AG04449 (cell line): ENCODE data around the gene CWC27.
A peak's percentile ranks its signal among the peaks of the same experiment; 100 is the strongest.
"Not testable (repeated sequence)": the region's sequence is repeated elsewhere in the genome, so short reads cannot be mapped to it uniquely, and the experiment has no call there.

Experiments
- CTCF ChIA-PET: fragments of 350-600 bp; formaldehyde crosslinking; extraction: SDS; loops from one replicate; lab custom pipeline; 2021; ENCODE audit warnings: antibody characterized with exemption; lab: Yijun Ruan, JAX
- POLR2A ChIA-PET: fragments of 400-600, 350-600 bp; formaldehyde crosslinking; extraction: SDS; loops from one replicate; lab custom pipeline; 2020; ENCODE audit warnings: antibody characterized with exemption, inconsistent platforms; lab: Yijun Ruan, JAX
- DNase-seq: peaks from one replicate; pipeline ENCODE4 v3.0.0-alpha.2; 2010; ENCODE audit warnings: low read depth, low spot score
- H3K4me3 ChIP-seq: 2 replicates; pipeline ENCODE4 v1.5.1; 2011; ENCODE audit warnings: low read depth, mild to moderate bottlenecking, control low read depth, low read length
- TF ChIP-seq, protein P1 (sequence below): IDR thresholded peaks from one replicate; pipeline ENCODE4 v1.5.1; 2011; ENCODE audit warnings: mild to moderate bottlenecking, moderate library complexity, low read length, control low read depth, inconsistent platforms; ENCODE audit not compliant: insufficient read depth; ENCODE audit errors: missing control alignments

The CWC27 gene

DNA sequence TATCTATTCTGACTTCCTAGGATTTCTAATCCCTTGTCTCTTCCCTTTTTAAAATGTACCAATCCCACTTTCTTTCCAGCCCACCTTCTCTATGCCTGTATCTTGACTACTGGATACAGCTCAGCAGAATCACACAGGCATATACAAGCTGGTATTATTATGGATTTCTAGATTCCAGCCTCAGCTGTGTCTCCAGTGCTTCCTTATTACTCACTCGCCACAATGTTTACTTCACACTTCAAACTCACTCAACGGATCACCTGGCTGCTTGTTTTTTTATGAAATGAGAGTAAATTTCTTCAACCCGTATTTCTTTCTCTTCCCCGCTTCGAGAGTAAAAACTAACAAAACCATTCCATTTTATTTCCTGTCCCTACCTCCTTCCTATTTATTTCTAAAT, 38.8 kb downstream of the CWC27 start:
- TF ChIP-seq, protein P1, sequence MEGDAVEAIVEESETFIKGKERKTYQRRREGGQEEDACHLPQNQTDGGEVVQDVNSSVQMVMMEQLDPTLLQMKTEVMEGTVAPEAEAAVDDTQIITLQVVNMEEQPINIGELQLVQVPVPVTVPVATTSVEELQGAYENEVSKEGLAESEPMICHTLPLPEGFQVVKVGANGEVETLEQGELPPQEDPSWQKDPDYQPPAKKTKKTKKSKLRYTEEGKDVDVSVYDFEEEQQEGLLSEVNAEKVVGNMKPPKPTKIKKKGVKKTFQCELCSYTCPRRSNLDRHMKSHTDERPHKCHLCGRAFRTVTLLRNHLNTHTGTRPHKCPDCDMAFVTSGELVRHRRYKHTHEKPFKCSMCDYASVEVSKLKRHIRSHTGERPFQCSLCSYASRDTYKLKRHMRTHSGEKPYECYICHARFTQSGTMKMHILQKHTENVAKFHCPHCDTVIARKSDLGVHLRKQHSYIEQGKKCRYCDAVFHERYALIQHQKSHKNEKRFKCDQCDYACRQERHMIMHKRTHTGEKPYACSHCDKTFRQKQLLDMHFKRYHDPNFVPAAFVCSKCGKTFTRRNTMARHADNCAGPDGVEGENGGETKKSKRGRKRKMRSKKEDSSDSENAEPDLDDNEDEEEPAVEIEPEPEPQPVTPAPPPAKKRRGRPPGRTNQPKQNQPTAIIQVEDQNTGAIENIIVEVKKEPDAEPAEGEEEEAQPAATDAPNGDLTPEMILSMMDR = no peak
- CTCF ChIA-PET = interaction anchor here (1.1 to 10.9 kb wide), 4 partner anchors 24 to 781 kb away, joined by 3 to 140 read pairs (median 5); partner anchors contain the start of gene ADAMTS6
- POLR2A ChIA-PET = no interaction called here
- no peak for DNase-seq
- no peak overlapping the region for H3K4me3 ChIP-seq

DNA sequence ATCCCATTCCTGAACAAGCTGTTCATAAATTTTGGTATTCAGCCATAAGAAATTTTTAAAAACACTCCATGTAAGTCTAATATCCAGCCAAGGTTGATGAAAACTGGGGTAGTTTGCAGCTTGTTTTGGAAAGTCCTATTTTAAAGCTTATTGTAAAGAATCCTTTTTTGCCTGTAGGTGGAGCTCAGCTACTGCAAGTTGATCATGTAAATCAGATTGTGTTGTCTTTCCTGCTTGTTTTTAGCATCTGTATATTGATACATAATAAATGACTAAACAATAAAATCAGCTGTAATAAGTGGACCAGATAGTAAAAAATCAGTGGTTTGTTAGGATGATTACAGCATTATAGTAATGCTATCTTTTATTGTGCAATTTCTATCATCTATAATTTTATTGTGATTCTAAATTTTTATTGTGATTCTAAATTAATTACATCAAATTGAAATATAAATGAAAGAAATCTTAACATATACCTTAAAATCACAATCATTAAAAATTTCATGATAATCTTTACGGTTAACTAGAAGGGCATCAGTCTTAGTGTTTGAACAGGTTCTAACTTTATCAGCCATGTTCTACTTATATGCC, 42.4 kb downstream of the CWC27 start:
- ChIA-PET CTCF (interaction anchor here (0.7 to 10.9 kb wide), 33 partner anchors 9 to 832 kb away, joined by 3 to 140 read pairs (median 3); partner anchors contain the start of gene ADAMTS6), POLR2A (interaction anchor here (1.1 kb wide), 1 partner anchor 673 kb away, joined by 5 read pairs; no protein-coding TSS in a partner anchor)
- TF ChIP-seq, protein P1 = peak; percentile 47
- peak; percentile 28 for DNase-seq
- H3K4me3 ChIP-seq = no peak overlapping the region

DNA sequence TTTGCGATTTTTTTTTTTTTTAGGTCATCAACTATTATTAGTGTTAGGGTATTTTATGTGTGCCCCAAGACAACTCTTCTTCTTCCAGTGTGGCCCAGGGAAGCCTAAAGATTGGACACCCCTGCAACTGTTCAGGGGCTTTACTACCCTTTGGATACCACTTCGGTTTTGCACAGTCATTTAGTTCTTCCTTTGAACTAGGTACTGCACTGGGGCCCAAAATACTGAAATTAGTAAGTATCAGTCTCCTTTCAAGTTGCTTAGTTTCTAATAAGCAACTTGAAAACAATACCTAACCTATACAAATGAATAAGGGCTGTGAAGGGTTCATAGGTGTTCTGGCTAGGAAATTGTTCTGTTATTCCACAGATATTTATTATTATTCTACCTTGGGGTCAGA, 45.3 kb downstream of the CWC27 start:
- DNase-seq = no peak
- no peak overlapping the region for H3K4me3 ChIP-seq
- CTCF ChIA-PET = interaction anchor here (1.2 to 10.9 kb wide), 3 partner anchors 10 to 669 kb away, joined by 3 to 140 read pairs (median 3); partner anchors contain the start of gene ADAMTS6
- POLR2A ChIA-PET = interaction anchor here (0.8 kb wide), 1 partner anchor 449 kb away, joined by 6 read pairs; no protein-coding TSS in a partner anchor
- TF ChIP-seq, protein P1 = no peak

DNA sequence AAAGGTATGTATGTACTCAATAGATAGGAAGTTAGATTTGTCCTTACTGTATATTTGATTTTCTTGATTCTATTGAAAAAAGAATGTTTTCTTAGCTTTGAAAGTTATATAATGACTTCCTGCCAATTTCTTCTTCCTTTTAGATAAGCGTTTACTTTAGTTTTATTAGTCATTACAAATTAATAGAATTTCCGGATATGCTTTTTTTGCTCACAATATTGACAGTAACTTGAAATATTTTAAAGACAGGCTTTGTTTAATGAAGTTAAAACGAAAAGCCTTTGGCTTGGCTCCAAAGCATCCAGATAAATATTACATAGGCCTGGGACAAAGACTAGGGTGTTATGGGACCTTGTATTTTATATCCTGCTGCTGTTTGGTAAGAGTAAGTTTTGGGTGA, 49.5 kb downstream of the CWC27 start:
- H3K4me3 ChIP-seq = no peak overlapping the region
- no peak for DNase-seq
- TF ChIP-seq, protein P1 = no peak
- ChIA-PET POLR2A (no interaction called here), CTCF (no interaction called here)

DNA sequence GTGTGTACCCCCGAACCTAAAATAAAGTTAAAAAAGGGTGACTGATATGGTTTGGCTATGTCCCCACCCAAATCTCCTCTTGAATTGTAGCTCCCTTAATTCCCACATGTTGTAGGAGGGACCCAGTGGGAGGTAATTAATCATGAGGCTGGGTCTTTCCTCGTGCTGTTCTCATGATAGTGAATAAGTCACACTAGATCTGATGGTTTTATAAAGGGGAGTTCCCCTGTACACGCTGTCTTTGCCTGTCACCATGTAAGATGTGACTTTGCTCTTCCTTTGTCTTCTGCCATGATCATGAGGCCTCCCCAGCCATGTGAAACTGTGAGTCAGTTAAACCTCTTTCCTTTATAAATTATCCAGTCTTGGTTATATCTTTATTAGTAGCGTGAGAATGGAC, 50.6 kb downstream of the CWC27 start:
- POLR2A ChIA-PET, CTCF ChIA-PET, DNase-seq, H3K4me3 ChIP-seq: not testable (repeated sequence)

DNA sequence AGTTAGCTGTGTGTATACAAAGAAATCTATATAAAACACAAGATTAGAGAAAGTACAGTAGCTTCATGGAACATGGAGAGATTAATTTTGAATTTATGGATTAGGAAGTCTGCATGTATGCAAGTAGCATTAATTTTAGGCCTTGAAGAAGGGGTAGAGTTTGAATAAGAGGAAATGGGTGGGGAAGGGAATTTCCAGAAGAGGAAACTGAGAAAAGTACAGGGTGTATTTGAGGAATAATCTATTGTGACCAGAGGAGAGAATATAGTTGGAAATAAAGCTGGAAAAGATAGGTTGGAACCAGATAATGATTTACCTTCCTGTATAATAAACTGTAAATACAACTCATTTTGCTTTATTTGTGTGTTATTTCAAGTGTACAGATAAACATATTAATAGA, 53.6 kb downstream of the CWC27 start:
- DNase-seq = no peak
- H3K4me3 ChIP-seq = no peak overlapping the region
- ChIA-PET CTCF (interaction anchor here (1.3 kb wide), 1 partner anchor 13 kb away, joined by 5 read pairs; no protein-coding TSS in a partner anchor), POLR2A (no interaction called here)
- TF ChIP-seq, protein P1 = no peak
